ENCODE data around the gene PMPCB. TPM values are rescaled to one million over a fixed set of nuclear protein-coding genes. Genes with fewer than 3 reads are reported as not detected.
"Not testable (repeated sequence)": the region's sequence is repeated elsewhere in the genome, so short reads cannot be mapped to it uniquely, and the experiment has no call there.

Gene PMPCB, protein sequence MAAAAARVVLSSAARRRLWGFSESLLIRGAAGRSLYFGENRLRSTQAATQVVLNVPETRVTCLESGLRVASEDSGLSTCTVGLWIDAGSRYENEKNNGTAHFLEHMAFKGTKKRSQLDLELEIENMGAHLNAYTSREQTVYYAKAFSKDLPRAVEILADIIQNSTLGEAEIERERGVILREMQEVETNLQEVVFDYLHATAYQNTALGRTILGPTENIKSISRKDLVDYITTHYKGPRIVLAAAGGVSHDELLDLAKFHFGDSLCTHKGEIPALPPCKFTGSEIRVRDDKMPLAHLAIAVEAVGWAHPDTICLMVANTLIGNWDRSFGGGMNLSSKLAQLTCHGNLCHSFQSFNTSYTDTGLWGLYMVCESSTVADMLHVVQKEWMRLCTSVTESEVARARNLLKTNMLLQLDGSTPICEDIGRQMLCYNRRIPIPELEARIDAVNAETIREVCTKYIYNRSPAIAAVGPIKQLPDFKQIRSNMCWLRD
- 10 to 100 TPM; 44.3 to 64.9 (median 45.7) TPM for polyA plus RNA-seq

DNA sequence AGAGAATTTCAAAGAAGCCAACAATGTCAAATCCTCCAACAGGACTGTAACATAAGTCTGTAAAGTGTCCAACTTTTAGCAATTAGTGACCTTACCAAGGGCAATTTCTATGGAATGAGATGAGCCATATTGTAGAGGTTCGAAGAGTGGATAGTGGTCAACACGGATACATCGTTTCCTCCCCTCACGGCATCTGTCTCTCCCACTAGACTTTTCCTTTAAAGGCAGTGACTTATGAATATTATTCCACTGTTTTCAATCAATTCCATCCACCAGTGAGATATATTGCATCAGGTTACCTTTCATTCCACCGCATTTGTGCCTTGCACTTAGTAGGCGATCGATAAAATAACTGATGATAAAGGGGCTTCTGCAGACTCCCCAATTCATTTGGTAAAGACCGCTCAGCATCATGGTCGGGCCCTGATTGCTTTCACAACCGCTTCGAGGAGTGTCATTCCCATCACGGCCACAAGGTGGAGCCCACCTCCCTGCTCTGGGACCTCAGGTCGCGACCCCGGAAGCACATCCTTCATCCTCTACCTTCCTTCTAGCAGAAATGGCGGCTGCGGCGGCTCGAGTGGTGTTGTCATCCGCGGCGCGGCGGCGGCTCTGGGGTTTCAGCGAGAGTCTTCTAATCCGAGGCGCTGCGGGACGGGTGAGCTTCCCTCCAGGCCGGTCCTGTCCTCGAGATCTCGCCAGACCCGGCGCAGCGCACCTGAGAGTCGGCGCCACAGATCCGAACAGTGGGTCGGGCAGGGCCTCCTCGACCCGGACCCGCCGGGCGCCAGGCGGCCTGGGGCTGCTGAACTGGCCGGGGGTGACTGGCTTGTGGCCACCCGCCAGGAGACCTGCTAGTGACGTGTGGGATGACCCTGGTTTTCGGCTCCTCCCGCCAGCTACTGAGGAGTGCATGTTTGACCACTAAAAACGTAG, at the start of gene PMPCB:
Gene PMPCB, plus strand, starts transcription at position 535 of the 936 bp plus-strand sequence. Its CDS starts 25 bp downstream, at position 560.
- 1 to 4% (median 3%) methylated on average over 52 of the region's 52 CpGs for WGBS, 3 donors
- no peak within 1 kb of the TSS for H3K27ac ChIP-seq (ENCODE audit: low read depth, low read length)

DNA sequence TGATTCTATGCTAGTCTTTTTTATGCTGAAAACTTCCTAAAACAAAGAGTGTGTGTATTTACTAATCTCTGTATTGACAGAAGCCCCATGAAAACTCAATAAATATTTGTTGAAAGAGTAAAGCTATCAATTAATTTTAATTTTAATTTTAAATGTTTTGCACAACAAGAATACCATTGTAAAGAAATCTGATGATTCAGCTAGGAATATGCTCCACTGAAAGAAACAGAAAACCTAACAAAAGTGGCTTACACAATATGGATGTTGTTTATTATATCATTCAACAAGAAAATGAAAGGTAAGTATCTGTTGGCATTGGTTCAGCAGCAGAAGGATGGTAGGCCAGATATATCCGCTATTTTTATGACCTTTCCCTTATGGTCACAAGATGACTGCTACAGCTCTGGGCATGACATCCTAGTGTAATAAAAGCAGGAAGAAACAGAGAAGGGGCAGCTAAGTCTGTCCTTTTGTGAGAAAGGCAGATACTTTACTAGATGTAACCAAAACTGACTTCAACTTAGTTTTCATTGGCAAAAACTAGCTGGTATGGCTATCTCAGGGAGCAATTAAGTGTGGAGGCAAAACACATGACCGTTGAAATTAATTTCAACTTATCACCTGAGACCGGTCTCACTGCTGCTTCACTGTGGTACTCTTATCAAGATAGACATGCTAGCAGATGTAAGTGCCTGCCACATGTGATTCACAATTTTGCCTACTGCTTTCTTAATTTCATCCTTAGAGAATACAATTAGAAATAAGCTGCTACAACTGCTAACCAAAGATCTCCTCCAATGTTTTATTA, 43.3 kb upstream of the PMPCB start:
- WGBS, 3 donors = 37 to 58% (median 44%) methylated on average over 3 of the region's 3 CpGs
- H3K27ac ChIP-seq (ENCODE audit: low read depth, low read length) = not testable (repeated sequence)

DNA sequence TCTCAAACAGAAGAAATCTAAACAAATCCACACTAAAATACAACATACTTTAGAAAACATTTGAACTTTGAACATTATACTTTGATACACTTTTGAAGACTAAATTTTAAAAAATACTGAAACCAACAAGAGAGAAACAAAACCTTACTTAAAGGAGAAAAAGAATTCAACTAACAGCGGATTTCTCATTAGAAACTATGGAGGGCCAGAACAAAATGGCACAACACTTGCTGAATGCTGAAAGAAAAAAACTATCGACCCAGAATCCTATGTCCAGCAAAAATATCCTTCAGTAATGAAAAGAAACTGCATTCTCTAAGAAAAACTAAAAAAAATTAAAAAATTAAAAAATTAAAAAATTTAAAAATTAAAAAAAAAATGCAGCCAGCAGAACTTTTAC, 33.2 kb upstream of the PMPCB start:
- WGBS, 3 donors = 86 to 95% (median 90%) methylated on average over 2 of the region's 2 CpGs
- H3K27ac ChIP-seq (ENCODE audit: low read depth, low read length) = not testable (repeated sequence)

DNA sequence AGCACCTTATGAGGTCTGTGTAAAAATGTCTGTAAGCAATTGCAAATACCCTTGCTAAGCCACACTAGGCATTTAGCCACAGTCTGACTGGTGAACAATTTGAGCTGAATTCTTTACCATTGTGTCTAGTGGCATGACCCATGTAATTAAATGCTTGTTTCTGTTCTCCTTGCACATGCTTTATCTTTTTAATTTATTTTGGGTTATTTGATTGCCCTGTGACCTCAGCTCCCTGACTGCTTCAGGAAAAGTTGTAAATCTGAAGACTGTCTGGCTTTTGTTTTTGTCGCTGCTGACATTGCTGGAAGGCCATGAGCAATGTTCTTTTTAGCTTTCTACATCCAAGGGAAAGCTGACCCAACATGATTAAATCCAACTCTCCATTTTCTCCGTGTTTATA, 31.0 kb upstream of the PMPCB start:
- WGBS, 3 donors = 51 to 60% (median 52%) methylated on average over 2 of the region's 2 CpGs
- H3K27ac ChIP-seq (ENCODE audit: low read depth, low read length) = not testable (repeated sequence)

DNA sequence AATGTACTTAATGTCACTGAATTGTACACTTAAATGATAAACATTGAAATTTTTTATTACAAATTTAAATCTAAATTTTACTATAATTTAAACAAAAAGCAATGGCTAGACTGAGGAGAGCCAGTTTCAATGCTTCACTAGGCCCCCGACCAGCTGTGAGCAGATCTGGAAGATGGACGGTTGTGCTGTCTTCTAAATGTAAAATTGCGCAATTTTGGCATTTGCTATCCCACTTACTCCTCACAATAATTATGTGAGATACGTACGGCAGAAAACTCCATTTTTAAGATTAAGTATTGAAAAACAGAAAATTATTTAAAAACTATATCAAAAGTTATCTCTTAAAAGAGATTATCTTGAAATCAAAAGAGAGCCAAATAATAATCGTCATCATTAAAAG, 23.9 kb upstream of the PMPCB start:
- H3K27ac ChIP-seq (ENCODE audit: low read depth, low read length) = not testable (repeated sequence)
- 77 to 90% (median 79%) methylated on average over 6 of the region's 6 CpGs for WGBS, 3 donors

DNA sequence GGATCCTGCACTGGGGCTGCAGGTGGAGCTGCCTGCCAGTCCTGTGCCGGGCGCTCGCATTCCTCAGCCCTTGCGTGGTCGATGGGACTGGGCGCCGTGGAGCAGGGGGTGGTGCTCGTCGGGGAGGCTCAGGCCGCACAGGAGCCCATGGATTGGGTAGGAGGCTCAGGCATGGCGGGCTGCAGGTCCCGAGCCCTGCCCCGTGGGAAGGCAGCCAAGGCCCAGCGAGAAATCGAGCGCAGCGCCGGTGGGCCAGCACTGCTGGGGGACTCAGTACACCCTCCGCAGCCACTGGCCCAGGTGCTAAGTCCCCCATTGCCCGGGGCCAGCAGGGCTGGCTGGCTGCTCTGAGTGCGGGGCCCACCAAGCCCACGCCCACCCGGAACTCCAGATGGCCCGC, 22.4 kb upstream of the PMPCB start:
- H3K27ac ChIP-seq (ENCODE audit: low read depth, low read length) = not testable (repeated sequence)
- WGBS, 3 donors = 96 to 98% (median 97%) methylated on average over 15 to 24 of the region's 24 CpGs

DNA sequence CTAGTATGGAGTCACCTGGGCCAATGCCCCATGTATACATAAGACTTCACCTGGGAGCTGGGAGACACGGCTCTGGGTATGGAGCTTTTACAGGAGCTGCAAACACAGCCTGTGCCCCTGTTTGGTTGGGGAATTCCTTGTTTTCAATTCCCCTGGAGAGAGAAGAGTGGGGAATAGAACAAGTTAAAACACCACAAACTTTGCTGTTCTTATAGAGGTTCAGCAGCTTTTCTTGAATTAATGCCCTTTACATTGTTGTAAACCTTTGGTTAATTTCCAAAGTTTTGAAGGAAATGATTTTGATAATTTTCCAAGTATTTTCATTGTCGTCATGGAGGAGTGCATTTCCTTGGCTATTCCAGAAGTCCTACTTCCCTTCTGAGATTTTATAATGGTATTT, 19.0 kb upstream of the PMPCB start:
- WGBS, 3 donors = 72 to 82% (median 74%) methylated on average over 2 of the region's 2 CpGs
- not testable (repeated sequence) for H3K27ac ChIP-seq (ENCODE audit: low read depth, low read length)

DNA sequence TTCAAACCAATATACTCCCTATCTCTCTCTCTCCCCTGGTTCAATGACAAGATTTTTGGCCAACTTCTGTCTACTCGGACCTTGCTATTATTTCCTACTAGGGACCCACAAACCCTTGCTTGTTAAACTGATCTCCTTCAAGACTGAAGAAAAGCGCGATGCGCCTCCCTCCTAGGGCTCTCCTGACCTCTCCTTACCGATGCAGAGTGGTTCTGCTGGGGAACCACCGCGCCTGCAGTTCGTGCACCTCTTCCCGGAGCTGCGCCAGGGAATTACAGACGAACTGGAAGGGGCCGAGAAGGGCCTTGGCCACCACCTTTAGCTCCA, 17.6 kb upstream of the PMPCB start:
- 1% methylated on average over 12 of the region's 12 CpGs for WGBS, 3 donors
- not testable (repeated sequence) for H3K27ac ChIP-seq (ENCODE audit: low read depth, low read length)

DNA sequence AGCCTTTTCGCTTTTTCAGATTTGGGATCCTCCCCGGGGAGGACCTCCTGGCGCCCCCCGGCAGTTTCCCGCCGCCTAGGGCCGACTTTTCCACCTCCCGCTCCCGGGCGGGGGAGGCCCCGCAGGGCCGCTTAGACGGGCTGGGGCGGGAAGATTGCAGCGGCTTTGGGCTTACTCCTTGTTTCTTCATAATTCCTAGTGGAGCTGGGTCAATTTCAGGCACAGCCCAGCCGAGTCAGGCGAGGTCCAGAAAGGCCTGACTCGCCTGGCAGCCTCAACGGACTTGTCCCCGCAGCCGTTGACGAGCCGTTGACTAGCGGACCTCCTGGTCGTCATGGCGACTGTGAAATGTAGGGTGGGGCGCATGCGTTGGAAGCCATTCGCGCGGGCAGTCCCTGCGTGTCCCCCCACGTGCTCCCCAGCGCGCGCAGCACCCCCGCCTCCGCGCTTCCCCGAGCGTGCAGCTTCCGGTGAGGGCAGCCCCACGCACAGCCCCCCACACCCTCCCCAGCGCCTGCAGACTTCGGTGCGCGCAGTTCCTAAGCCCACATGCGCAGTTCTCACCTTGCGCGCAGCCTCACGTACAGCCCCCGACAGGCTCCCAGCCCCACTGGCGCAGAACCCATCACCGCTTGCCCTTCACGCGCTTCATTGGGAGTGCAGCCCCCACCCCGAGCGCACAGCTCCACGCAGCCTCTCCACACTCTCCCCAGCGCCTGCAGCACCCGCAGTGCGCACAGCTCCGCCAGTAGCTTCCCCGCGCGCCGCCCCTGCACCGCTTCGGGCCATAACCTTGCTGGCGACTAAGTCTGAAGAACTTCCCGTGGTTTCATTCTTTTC, 17.1 kb upstream of the PMPCB start:
- not testable (repeated sequence) for H3K27ac ChIP-seq (ENCODE audit: low read depth, low read length)
- 1% methylated on average over 68 to 71 of the region's 71 CpGs for WGBS, 3 donors

DNA sequence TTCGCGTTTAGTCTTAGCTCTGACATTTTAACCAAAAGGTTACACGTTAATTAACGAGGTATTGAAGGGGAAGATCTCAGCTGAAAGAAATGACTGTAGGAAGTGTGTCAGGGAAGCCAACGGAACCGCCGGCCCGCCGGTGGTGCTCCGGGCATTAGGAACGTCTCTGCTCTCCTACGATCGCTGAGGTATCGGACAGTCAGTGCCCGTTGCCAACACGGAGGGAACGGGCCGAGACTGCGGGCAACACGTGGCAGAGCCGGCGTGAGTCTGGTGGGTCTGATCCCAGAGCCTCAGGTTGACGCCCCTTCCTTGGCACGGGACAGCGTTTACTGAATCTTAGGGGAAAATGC, 16.5 kb upstream of the PMPCB start:
- not testable (repeated sequence) for H3K27ac ChIP-seq (ENCODE audit: low read depth, low read length)

DNA sequence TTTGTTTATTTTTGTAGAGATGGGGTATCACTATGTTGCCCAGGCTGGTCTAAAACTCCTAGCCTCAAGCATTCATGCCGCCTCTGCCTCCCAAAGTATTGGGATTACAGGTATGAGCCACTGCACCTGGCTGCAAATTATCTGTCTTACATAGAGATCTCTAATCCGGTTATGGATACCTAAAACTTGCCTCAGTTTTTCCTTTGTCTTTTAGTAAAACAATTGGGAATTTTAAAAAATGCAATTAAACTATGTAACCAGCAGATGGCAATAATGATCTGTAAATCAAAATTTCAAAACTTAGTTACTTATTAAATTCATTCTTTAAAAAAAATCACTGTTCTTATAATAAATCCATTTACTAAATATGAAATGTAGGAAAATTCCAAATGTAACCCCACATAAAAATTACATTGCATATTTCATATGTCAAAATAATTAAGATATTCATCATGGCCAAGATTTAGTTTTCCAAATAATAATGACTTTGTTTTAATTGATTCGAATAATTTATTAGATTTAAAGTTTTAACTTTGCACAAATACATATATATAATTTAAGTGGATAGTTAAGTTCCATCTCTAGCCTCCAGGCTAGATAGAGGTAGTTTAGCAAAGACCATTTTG, 14.3 kb upstream of the PMPCB start:
- 38 to 43% (median 39%) methylated on average over 3 of the region's 3 CpGs for WGBS, 3 donors
- not testable (repeated sequence) for H3K27ac ChIP-seq (ENCODE audit: low read depth, low read length)

More for the DNA sequence above, 16.5 kb upstream of the PMPCB start:
- WGBS, 3 donors = 0 to 2% (median 1%) methylated on average over 25 of the region's 25 CpGs

DNA sequence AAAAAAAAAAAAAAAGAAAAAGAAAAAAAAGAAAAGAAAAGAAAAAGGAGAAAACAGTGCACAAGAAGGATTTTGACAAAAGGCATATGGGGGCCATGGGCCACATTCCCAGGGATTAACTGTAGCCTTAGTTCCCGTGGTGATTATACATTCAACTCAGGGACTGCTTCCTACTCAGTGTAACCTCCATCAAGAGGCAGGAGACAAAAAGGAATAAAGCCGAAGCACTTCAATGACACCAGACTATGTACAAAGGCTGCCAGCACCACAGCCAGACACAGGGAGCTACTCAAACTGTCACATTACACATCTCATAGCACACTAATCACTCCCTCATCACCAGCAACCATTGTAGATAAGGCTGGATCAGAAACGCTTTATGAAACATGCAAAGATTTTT, 5.1 kb upstream of the PMPCB start:
- WGBS, 3 donors = 61 to 71% (median 70%) methylated on average over 3 of the region's 3 CpGs
- no peak overlapping the region for H3K27ac ChIP-seq (ENCODE audit: low read depth, low read length)

DNA sequence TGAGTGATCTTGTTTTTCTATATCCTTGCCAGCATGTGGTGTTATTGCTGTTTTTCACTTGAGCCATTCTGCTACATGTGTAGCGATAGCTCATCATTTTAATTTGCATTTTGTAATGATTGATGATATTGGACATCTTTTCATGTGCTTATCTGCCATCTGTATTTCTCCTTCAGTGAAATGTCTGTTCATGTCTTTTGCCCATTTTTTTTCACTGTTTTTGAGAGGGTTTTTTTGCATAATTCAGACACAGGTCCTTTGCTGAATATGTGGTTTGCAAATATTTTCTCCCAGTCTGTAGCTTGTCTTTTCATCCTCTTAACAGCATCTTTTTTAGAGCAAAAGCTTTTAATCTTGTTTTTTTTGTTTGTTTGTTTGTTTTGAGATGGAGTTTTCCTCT, 3.7 kb upstream of the PMPCB start:
- no peak overlapping the region for H3K27ac ChIP-seq (ENCODE audit: low read depth, low read length)
- WGBS, 3 donors = 95 to 100% (median 100%) methylated on average over 1 of the region's 1 CpG

DNA sequence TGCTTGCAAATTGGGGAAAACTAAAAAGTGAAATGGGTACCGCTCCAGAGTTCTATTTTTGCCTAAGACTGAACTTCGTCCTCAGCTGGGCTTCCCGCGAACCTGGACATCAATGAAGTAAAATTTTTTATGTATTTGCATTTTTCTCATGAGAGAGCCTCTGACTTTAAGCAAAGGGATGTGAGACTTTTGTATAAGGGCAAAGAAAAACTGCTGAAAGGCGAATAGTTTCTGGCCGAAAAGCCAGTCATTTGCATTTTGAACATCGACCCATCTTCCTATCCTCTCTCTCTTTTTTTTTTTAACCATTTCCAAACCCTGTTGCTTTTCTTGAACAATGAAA, 573 bp downstream of the PMPCB start:
- no peak overlapping the region for H3K27ac ChIP-seq (ENCODE audit: low read depth, low read length)
- WGBS, 3 donors = 0 to 2% (median 1%) methylated on average over 7 of the region's 7 CpGs

DNA sequence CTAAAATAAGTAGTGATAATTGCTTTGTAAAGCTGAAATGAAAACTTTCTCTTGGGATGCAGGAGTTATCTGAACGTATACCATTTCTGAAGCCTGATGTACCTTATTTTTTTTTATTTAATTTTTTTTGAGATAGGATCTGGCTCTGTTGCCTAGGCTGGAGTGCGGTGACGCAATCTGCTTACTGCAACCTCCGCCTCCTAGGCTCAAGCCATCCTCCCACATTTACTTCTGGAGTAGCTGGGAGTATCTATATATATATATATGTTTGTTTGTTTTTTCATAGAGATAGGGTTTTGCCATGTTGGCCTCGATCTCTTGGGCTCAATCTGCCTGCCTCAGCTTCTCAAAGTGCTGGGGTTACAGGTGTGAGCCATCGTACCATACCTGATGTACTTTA, 2.4 kb downstream of the PMPCB start:
- 81 to 87% (median 81%) methylated on average over 6 of the region's 6 CpGs for WGBS, 3 donors
- H3K27ac ChIP-seq (ENCODE audit: low read depth, low read length) = no peak overlapping the region

DNA sequence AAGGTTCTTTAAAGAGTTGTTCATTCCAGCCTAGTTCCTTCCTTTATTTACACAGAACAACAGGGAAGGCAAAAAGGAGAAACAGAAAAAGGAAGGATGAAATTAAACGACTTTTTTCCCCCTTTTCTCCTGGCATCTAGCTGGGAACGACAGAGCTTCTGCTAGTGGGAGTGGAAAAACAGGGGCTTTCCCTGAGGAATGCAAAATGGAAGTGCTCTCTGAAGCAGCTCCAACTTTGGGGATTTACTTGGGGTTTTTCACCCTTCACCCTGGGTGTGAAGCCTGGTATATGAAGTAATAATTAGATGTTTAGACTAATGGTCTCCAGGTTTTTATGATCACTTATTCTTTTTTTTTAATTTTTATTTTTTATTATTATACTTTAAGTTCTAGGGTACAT, 4.2 kb downstream of the PMPCB start:
- 27 to 63% (median 31%) methylated on average over 2 of the region's 2 CpGs for WGBS, 3 donors
- H3K27ac ChIP-seq (ENCODE audit: low read depth, low read length) = no peak overlapping the region

DNA sequence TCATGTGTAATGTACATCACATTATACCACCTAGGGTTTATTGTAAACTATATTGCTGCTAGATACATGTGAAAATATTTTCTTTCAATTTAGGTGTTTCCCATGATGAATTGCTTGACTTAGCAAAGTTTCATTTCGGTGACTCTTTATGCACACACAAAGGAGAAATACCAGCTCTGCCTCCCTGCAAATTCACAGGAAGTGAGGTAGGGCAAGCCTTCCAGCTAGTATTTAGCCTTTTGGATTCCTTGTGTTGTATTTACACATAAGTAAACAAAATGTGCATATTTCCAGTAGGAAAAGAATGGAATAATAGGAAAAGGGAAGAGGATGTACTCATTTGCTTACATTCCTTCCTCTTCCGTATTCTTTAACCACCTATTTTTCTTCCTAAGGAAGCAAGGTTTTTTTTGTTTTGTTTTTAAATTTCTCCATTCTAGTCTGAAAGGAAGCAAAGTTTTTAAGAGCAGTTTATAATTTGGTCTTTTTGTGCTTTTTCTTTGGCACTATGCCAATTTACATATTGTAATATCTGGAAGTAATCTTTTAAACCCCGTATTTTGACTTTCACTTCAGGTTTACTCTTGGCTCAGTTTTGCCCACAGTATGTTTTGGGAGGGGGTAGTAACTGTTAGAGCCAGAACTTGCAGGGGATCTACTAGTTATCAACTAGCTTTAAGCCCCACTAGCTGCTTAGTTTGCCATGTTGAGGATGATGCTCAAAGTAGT, 10.4 kb downstream of the PMPCB start:
- WGBS, 3 donors = 57 to 67% (median 64%) methylated on average over 3 of the region's 3 CpGs
- H3K27ac ChIP-seq (ENCODE audit: low read depth, low read length) = no peak overlapping the region
